H1 (cell line): ENCODE results near the gene CEMIP2. TPM values are rescaled to one million over a fixed set of nuclear protein-coding genes. Genes with fewer than 3 reads are reported as not detected.

Experiments used
- CTCF ChIA-PET: fragments of 300-600 bp; sonication (Branson Sonifier 250); formaldehyde crosslinking; loops from one replicate; lab custom pipeline; 2021; ENCODE audit not compliant: partially characterized antibody; lab: Charles Lee
- POLR2A ChIA-PET: fragments of 300-600 bp; sonication (Branson Sonifier 250); formaldehyde crosslinking; loops from one replicate; lab custom pipeline; 2021; ENCODE audit warnings: inconsistent platforms; ENCODE audit not compliant: partially characterized antibody; lab: Charles Lee
- DNase-seq, 2 experiments: peaks; one replicate each; pipeline versions ENCODE4 v3.0.0 to v3.0.0-alpha.2; 2010 to 2022; ENCODE audit warnings: low spot score in 2 of 2, low read depth in 1 of 2, mixed read lengths in 1 of 2
- FAIRE-seq: peaks from 2 replicates; lab custom pipeline; 2011; peaks lifted over from hg19 to GRCh38; lab: Jason Lieb, UNC
- H2AFZ ChIP-seq: 2 replicates; pipeline ENCODE4 v1.8.1; 2012; ENCODE audit warnings: low read length, inconsistent platforms
- H2AK5ac ChIP-seq: 2 replicates; pipeline ENCODE4 v1.6.1; 2013; ENCODE audit warnings: low read depth, low read length
- H2BK120ac ChIP-seq: replicated peaks from 2 replicates; pipeline ENCODE3; 2013; ENCODE audit warnings: low read depth, low read length, inconsistent platforms
- H2BK12ac ChIP-seq: 2 replicates; pipeline ENCODE4 v1.6.1; 2013; ENCODE audit warnings: low read depth, low read length
- H2BK15ac ChIP-seq: 2 replicates; pipeline ENCODE4 v1.6.1; 2013; ENCODE audit warnings: low read length
- H2BK20ac ChIP-seq: 2 replicates; pipeline ENCODE4 v1.6.1; 2013; ENCODE audit warnings: low read length
- H2BK5ac ChIP-seq: 2 replicates; pipeline ENCODE4 v1.6.1; 2013; ENCODE audit warnings: low read depth, low read length
- H3K14ac ChIP-seq: 2 replicates; pipeline ENCODE4 v1.6.1; 2013; ENCODE audit warnings: inconsistent platforms; ENCODE audit not compliant: insufficient read length
- H3K18ac ChIP-seq: 2 replicates; pipeline ENCODE4 v1.6.1; 2013; ENCODE audit warnings: low read length; ENCODE audit errors: extremely low read depth
- H3K23ac ChIP-seq: 2 replicates; pipeline ENCODE4 v1.6.1; 2013; ENCODE audit warnings: inconsistent platforms; ENCODE audit not compliant: insufficient read length
- H3K23me2 ChIP-seq: 2 replicates; pipeline ENCODE4 v1.6.1; 2013; ENCODE audit warnings: low read depth, low read length
- H3K27ac ChIP-seq: 2 replicates; pipeline ENCODE4 v1.6.1; 2011; ENCODE audit warnings: low read depth, low read length, inconsistent platforms
- H3K27me3 ChIP-seq, 4 experiments: replicated peaks in 1 of 4; 1 replicate in 1 of 4; 2 replicates in 3 of 4; pipeline versions ENCODE4 v1.6.1 to v1.8.1; 2011 to 2013; ENCODE audit warnings: low read length in 3 of 4, mild to moderate bottlenecking in 3 of 4, inconsistent platforms in 2 of 4, mixed read lengths in 2 of 4, moderate library complexity in 1 of 4; ENCODE audit not compliant: control insufficient read depth in 3 of 4, insufficient read depth in 3 of 4; ENCODE audit errors: extremely low read depth in 1 of 4
- H3K36me3 ChIP-seq, 4 experiments: 2 replicates each; pipeline versions ENCODE4 v1.6.1 to v1.8.1; 2011 to 2013; ENCODE audit warnings: mild to moderate bottlenecking in 4 of 4, low read length in 3 of 4, moderate library complexity in 2 of 4, control low read depth in 1 of 4, inconsistent platforms in 1 of 4; ENCODE audit not compliant: insufficient read depth in 4 of 4, control insufficient read depth in 2 of 4
- H3K4ac ChIP-seq: replicated peaks from 2 replicates; pipeline ENCODE3; 2013; ENCODE audit warnings: low read length, low read depth, mixed read lengths, inconsistent platforms; ENCODE audit not compliant: insufficient read length
- H3K4me1 ChIP-seq, 4 experiments: replicated peaks in 1 of 4; 1 replicate in 1 of 4; 2 replicates in 3 of 4; pipeline versions ENCODE4 v1.6.1 to v1.8.1; 2011 to 2013; ENCODE audit warnings: low read length in 3 of 4, inconsistent platforms in 2 of 4, mixed read lengths in 1 of 4; ENCODE audit not compliant: insufficient read depth in 4 of 4, control insufficient read depth in 3 of 4
- H3K4me2 ChIP-seq, 2 experiments: 2 replicates each; pipeline versions ENCODE4 v1.6.1 to v1.8.1; 2011 to 2013; ENCODE audit warnings: low read depth in 2 of 2, low read length in 2 of 2, control low read depth in 1 of 2, inconsistent platforms in 1 of 2, mild to moderate bottlenecking in 1 of 2; ENCODE audit not compliant: insufficient read depth in 1 of 2
- H3K4me3 ChIP-seq, 4 experiments: fragments of 200-600, 300-600 bp in 1 of 4; sonication (generic), shearing (Covaris generic), sonication (Bioruptor Twin) in 1 of 4; 2 replicates each; pipeline versions ENCODE4 v1.5.1 to v1.8.1; 2011 to 2016; ENCODE audit warnings: low read length in 4 of 4, low read depth in 3 of 4, control low read depth in 2 of 4, inconsistent platforms in 2 of 4, mild to moderate bottlenecking in 2 of 4, mixed read lengths in 1 of 4, moderate library complexity in 1 of 4; ENCODE audit not compliant: insufficient read depth in 2 of 4; ENCODE audit errors: extremely low read depth in 1 of 4
- H3K56ac ChIP-seq: replicated peaks from 2 replicates; pipeline ENCODE3; 2013; ENCODE audit warnings: low read depth, mild to moderate bottlenecking, mixed read lengths, low read length, inconsistent platforms; ENCODE audit not compliant: insufficient read length
- H3K79me1 ChIP-seq: 2 replicates; pipeline ENCODE4 v1.6.1; 2013; ENCODE audit warnings: low read depth, low read length, control low read depth
- H3K79me2 ChIP-seq, 2 experiments: 2 replicates each; pipeline versions ENCODE4 v1.6.1 to v1.8.1; 2012 to 2013; ENCODE audit warnings: low read length in 2 of 2, mild to moderate bottlenecking in 2 of 2, inconsistent platforms in 1 of 2; ENCODE audit not compliant: insufficient read depth in 2 of 2, control insufficient read depth in 1 of 2
- H3K9ac ChIP-seq, 4 experiments: replicated peaks in 1 of 4; 1 replicate in 1 of 4; 2 replicates in 3 of 4; pipeline versions ENCODE4 v1.6.1 to v1.8.1; 2011 to 2013; ENCODE audit warnings: low read depth in 3 of 4, low read length in 3 of 4, control low read depth in 2 of 4, mild to moderate bottlenecking in 2 of 4, moderate library complexity in 2 of 4, inconsistent platforms in 1 of 4; ENCODE audit errors: extremely low read depth in 1 of 4
- H3K9me3 ChIP-seq, 2 experiments: 2 replicates each; pipeline versions ENCODE4 v1.6.1 to v1.8.1; 2012 to 2013; ENCODE audit warnings: mild to moderate bottlenecking in 2 of 2, moderate library complexity in 2 of 2, control low read depth in 1 of 2, inconsistent platforms in 1 of 2, low read depth in 1 of 2, low read length in 1 of 2, mixed read lengths in 1 of 2; ENCODE audit not compliant: insufficient read depth in 2 of 2
- H4K20me1 ChIP-seq, 2 experiments: replicated peaks in 1 of 2; 2 replicates each; pipeline versions ENCODE3 to v1.8.1; 2011 to 2013; ENCODE audit warnings: inconsistent platforms in 2 of 2, low read length in 2 of 2, mild to moderate bottlenecking in 1 of 2; ENCODE audit not compliant: insufficient read depth in 2 of 2, control insufficient read depth in 1 of 2
- H4K5ac ChIP-seq: 2 replicates; pipeline ENCODE4 v1.6.1; 2013; ENCODE audit warnings: low read length, low read depth, mixed read lengths, inconsistent platforms; ENCODE audit not compliant: insufficient read length
- H4K8ac ChIP-seq: 2 replicates; pipeline ENCODE4 v1.8.0; 2013; ENCODE audit warnings: mild to moderate bottlenecking, moderate library complexity, low read length, inconsistent platforms; ENCODE audit not compliant: insufficient read depth; ENCODE audit errors: extremely low read depth
- H4K91ac ChIP-seq: replicated peaks from 2 replicates; pipeline ENCODE3; 2013; ENCODE audit warnings: low read length, mixed read lengths, inconsistent platforms; ENCODE audit not compliant: insufficient read length
- BACH1 ChIP-seq: IDR thresholded peaks from 2 replicates; pipeline ENCODE4 v1.6.1; 2012; ENCODE audit warnings: low read length, improper control_type of control experiment
- BRCA1 ChIP-seq: IDR thresholded peaks from 2 replicates; pipeline ENCODE4 v1.6.1; 2012; ENCODE audit warnings: low read depth, low read length, improper control_type of control experiment
- JUN ChIP-seq: IDR thresholded peaks from 2 replicates; pipeline ENCODE4 v1.6.1; 2011; ENCODE audit warnings: low read depth, mild to moderate bottlenecking, improper control_type of control experiment, low read length
- KDM4A ChIP-seq: IDR thresholded peaks from one replicate; pipeline ENCODE4 v1.7.1; 2012; ENCODE audit warnings: low read depth, mild to moderate bottlenecking, moderate library complexity, low read length, inconsistent platforms; ENCODE audit not compliant: severe bottlenecking
- TCF12 ChIP-seq: IDR thresholded peaks from 2 replicates; pipeline ENCODE4 v1.6.1; 2011; ENCODE audit warnings: low read depth, mild to moderate bottlenecking, low read length
- WGBS, 2 experiments: shearing (Covaris generic) in 1 of 2; methylation state at CpG; one replicate each; pipeline versions ENCODE4 v1.1.6 to v1.1.7; 2013 to 2015; ENCODE audit warnings: low lambda C conversion rate in 2 of 2, mixed read lengths in 2 of 2, inconsistent platforms in 1 of 2, low coverage in 1 of 2, missing lambda C conversion rate in 1 of 2; ENCODE audit not compliant: insufficient replicate concordance in 2 of 2, insufficient coverage in 1 of 2, insufficient read length in 1 of 2; ENCODE audit errors: extremely low coverage in 1 of 2, missing lambda C conversion rate in 1 of 2; 5-methylcytosine and 5-hydroxymethylcytosine counted together
- polyA plus RNA-seq, 7 experiments: library from polyadenylated mRNA; depleted of rRNA in 3 of 7; stranded (reverse) in 5 of 7; unstranded in 2 of 7; fragments of >200 nt in 5 of 7; fragments of 200-250 nt in 2 of 7; gene quantifications; 1 replicate in 5 of 7; 2 replicates in 1 of 7; 4 replicates in 1 of 7; pipeline versions ENCODE4 v1.2.1 to v1.2.3, GENCODE V29; 2011 to 2013; ENCODE audit warnings: missing spikeins in 2 of 7, mixed read lengths in 2 of 7
- total RNA-seq: library from RNA; stranded (reverse); fragmentation: NEBNext Ultra II Directional; extraction: Animal tissue kit (Norgen Biotek cat#: 25700); gene quantifications from 2 replicates; pipeline ENCODE4 v1.2.1, GENCODE V29; 2021
- TF ChIP-seq, protein P1 (sequence below): IDR thresholded peaks from 2 replicates; pipeline ENCODE4 v1.6.1; 2011; ENCODE audit warnings: low read depth, mild to moderate bottlenecking, low read length; ENCODE audit not compliant: insufficient read depth

CEMIP2 gene
- total and polyA plus RNA-seq, 2 of the 8 experiments (the other 6 are each of a cell fraction or from before 2014, with no cell fraction given): 25.2 to 52.1 TPM

DNA sequence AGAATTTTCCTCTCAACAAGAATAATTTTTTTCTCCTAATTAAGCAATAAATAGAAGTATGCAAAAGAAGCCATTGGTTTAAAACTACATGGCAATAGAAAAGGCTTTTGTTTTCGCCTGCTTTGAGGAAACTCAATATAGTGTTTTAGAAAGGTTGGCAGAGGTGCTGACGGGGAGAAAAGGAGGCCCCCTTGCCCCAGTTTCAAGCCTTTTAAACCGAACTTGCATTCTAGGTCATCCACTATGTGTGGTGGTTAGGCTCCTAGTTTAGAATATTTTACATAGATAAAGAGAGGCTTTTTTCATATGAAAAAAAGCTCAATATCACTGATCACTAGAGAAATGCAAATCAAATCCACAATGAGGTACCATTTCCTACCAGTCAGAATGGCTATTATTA is 33.5 kb upstream of the CEMIP2 start:
- H3K27me3 ChIP-seq: no peaks in the 10 kb centered on the region
- ChIA-PET CTCF (interaction anchor here (0.6 to 3.0 kb wide), 3 partner anchors 11 to 86 kb away, joined by 3 to 13 read pairs (median 3); no protein-coding TSS in a partner anchor), POLR2A (no interaction called here)
- no peak overlapping the region for H2BK15ac ChIP-seq
- no peak overlapping the region for H3K4me3 ChIP-seq
- H3K4ac ChIP-seq: no peak overlapping the region
- H3K14ac ChIP-seq: no peak overlapping the region
- H4K91ac ChIP-seq: no peak overlapping the region
- H3K4me1 ChIP-seq: no peaks in the 10 kb centered on the region
- H3K79me2 ChIP-seq: no peaks in the 10 kb centered on the region
- H3K4me2 ChIP-seq: no peak overlapping the region
- H3K9me3 ChIP-seq: no peaks in the 10 kb centered on the region
- FAIRE-seq (no peak), DNase-seq (no peak)
- H3K23me2 ChIP-seq: no peaks in the 10 kb centered on the region; the same call in 1 of the 2 replicates
- H2BK20ac ChIP-seq: no peak overlapping the region
- H2BK12ac ChIP-seq: no peak overlapping the region
- no peak overlapping the region for H4K5ac ChIP-seq
- H2BK120ac ChIP-seq: no peak overlapping the region
- no peaks in the 10 kb centered on the region for H3K36me3 ChIP-seq
- no peak overlapping the region for H3K27ac ChIP-seq
- H4K8ac ChIP-seq: no peak overlapping the region
- H3K18ac ChIP-seq: no peak overlapping the region
- H4K20me1 ChIP-seq: no peaks in the 10 kb centered on the region
- no peaks in the 10 kb centered on the region for H3K79me1 ChIP-seq
- H2AK5ac ChIP-seq: no peak overlapping the region
- H2BK5ac ChIP-seq: no peak overlapping the region
- TF ChIP-seq BACH1 (no peak), BRCA1 (no peak), TCF12 (no peak), JUN (no peak), KDM4A (no peak)
- TF ChIP-seq, protein P1, sequence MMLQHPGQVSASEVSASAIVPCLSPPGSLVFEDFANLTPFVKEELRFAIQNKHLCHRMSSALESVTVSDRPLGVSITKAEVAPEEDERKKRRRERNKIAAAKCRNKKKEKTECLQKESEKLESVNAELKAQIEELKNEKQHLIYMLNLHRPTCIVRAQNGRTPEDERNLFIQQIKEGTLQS: no peak
- 88% methylated on average over 3 of the region's 3 CpGs; no CpG with 5 or more reads in 1 of the 2 experiments for WGBS, 2 experiments
- no peak overlapping the region for H3K9ac ChIP-seq
- H3K56ac ChIP-seq: no peak overlapping the region
- H2AFZ ChIP-seq: no peak overlapping the region
- H3K23ac ChIP-seq: no peak overlapping the region
